Activated CD8-positive, alpha-beta T cell treated with anti-CD3 and anti-CD28 coated beads for 36 hours (primary cell): ENCODE measurements around the gene EFNA1. TPM values are rescaled to one million over a fixed set of nuclear protein-coding genes. Genes with fewer than 3 reads are reported as not detected.

Experiments
- ATAC-seq: fragments of 200-7000 bp; cut with Tn5 transposase; one replicate; pipeline ENCODE4 v1.10.0; 2021; ENCODE audit warnings: mild to moderate bottlenecking, moderate library complexity
- CTCF ChIA-PET: fragments of 350-600 bp; sonication (Branson Sonifier 250); formaldehyde crosslinking; loops from one replicate; lab custom pipeline; 2021; ENCODE audit warnings: antibody characterized with exemption; lab: Charles Lee
- POLR2A ChIA-PET: fragments of 350-600 bp; sonication (Branson Sonifier 250); formaldehyde crosslinking; loops from one replicate; lab custom pipeline; 2021; ENCODE audit warnings: antibody characterized with exemption; lab: Charles Lee
- DNase-seq: peaks from one replicate; pipeline ENCODE4 v3.0.0-alpha.2; 2020
- H3K27ac Mint-ChIP-seq: one replicate; pipeline ENCODE4 v1.8.0; 2021; ENCODE audit warnings: mild to moderate bottlenecking, mixed read lengths
- H3K27me3 Mint-ChIP-seq: one replicate; pipeline ENCODE4 v1.8.0; 2021; ENCODE audit warnings: mixed read lengths
- H3K36me3 Mint-ChIP-seq: one replicate; pipeline ENCODE4 v1.8.0; 2021; ENCODE audit warnings: low read depth, mixed read lengths
- H3K4me1 Mint-ChIP-seq: one replicate; pipeline ENCODE4 v1.8.0; 2021; ENCODE audit warnings: low read depth, mixed read lengths
- H3K4me3 Mint-ChIP-seq: one replicate; pipeline ENCODE4 v1.8.0; 2021; ENCODE audit warnings: mild to moderate bottlenecking, moderate library complexity, mixed read lengths
- H3K9me3 Mint-ChIP-seq: one replicate; pipeline ENCODE4 v1.8.0; 2021; ENCODE audit warnings: mixed read lengths
- intact Hi-C: fragments of 100-400 bp; cut with micrococcal nuclease; formaldehyde crosslinking; loops from one replicate; pipeline ENCODE4 v1.10.0; 2022
- total RNA-seq, 2 experiments: library from RNA; stranded (reverse); gene quantifications; one replicate each; pipeline ENCODE4 v1.2.3, GENCODE V29; 2021
- TF ChIP-seq, protein P1 (sequence below): fragments of 200-600 bp; IDR thresholded peaks from one replicate; pipeline ENCODE4 v1.8.0; 2022; ENCODE audit warnings: antibody characterized with exemption, mild to moderate bottlenecking

Gene EFNA1
- total RNA-seq, 2 experiments from 2014 or later = 0.59 to 0.60 TPM

DNA sequence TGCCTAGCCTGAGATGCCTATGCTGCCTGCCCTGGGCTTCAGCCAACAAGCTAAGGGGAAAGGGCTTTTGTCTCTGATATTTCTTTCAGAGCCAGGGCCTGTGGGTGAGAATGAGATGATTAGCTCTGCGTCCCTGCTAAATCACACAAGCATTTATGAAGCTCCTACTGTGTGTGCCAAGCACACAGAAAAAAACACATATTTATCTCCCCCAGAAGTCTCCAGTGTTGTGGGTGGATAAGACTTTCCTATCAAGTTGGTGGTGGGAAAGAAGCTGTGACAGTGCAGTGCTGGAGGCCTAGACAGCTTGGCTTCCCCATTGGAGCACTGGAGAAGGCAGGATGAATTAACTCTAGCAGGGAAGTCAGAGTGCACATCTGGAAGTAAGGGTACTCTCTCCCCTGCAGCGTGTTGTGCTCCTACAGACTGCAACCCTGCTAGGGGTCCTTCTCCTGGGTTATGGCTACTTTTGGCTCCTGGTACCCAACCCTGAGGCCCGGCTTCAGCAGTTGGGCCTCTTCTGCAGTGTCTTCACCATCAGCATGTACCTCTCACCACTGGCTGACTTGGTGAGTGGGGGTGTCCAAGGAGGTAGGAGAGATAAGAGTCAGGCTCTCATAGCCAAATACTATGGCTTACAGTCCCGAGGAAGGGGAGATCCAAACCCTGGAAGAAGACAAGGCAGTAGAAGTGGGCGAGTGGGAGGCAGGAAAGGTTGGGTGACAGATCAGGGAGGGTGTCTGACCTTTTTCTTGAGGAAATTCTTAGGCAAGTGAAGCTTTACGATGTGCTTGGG lies 9.7 kb downstream of the EFNA1 start:
- H3K4me3 Mint-ChIP-seq = peak overlapping the region; percentile 99
- peak overlapping the region; percentile 99 for H3K27ac Mint-ChIP-seq
- TF ChIP-seq, protein P1, sequence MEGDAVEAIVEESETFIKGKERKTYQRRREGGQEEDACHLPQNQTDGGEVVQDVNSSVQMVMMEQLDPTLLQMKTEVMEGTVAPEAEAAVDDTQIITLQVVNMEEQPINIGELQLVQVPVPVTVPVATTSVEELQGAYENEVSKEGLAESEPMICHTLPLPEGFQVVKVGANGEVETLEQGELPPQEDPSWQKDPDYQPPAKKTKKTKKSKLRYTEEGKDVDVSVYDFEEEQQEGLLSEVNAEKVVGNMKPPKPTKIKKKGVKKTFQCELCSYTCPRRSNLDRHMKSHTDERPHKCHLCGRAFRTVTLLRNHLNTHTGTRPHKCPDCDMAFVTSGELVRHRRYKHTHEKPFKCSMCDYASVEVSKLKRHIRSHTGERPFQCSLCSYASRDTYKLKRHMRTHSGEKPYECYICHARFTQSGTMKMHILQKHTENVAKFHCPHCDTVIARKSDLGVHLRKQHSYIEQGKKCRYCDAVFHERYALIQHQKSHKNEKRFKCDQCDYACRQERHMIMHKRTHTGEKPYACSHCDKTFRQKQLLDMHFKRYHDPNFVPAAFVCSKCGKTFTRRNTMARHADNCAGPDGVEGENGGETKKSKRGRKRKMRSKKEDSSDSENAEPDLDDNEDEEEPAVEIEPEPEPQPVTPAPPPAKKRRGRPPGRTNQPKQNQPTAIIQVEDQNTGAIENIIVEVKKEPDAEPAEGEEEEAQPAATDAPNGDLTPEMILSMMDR = no peak
- ATAC-seq = no peak
- intact Hi-C loops = no loop called here
- peaks cover 33% of the 10 kb centered on the region for H3K4me1 Mint-ChIP-seq
- no peaks in the 10 kb centered on the region for H3K27me3 Mint-ChIP-seq
- ChIA-PET CTCF (interaction anchor here (0.7 to 9.3 kb wide), 11 partner anchors 9 to 76 kb away, joined by 3 to 69 read pairs (median 5); partner anchors contain the start of genes KRTCAP2 and TRIM46), POLR2A (interaction anchor here (1.1 to 1.3 kb wide), 4 partner anchors 29 to 134 kb away, joined by 3 to 4 read pairs (median 3); partner anchors contain the start of gene KRTCAP2)
- peaks cover 32% of the 10 kb centered on the region for H3K36me3 Mint-ChIP-seq
- H3K9me3 Mint-ChIP-seq = no peaks in the 10 kb centered on the region
- no peak for DNase-seq

DNA sequence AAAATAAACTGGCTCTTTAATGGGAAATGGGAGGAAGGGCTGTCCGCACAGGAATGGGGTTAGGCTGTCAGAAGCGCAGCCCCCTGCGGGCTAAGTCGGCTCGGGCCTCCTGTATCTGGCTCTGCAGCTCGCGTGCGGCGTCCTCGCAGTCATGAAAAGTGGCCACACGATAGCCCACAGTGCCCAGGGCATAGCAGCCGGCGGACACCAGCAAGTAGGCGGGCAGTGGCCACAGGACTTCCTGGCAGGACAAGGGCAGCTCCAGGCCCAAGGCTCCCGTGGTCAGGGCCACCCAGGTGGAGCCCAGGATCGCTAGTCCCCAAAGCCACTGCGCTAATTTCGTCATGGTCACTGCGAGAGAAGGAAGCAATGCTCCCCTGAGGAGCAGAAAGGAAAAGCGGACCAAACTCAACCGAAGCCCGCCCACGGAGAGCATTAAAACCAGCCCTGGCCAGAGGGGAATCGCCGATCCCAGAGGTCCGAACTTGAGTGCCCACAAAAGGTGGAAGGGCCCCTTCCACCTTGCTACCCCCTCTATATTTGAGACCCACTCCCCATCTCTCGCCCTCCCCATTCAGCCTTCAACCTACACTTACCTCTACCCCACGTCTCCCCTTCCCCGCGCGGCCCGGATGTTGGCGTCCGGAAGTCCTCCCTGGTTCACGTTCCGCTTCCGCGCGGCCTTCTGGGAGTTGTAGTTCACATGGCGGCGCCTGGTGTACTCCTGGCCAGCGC lies 12.4 kb downstream of the EFNA1 start, which contains the start of gene DPM3:
TSS of gene DPM3 (minus strand) at position 637 of the 735 bp plus-strand sequence. CDS start at position 346, 291 bp downstream.
- H3K4me3 Mint-ChIP-seq = peak within 1 kb of the TSS; percentile 99
- ChIA-PET POLR2A (interaction anchor here (0.6 to 1.0 kb wide), 2 partner anchors 12 to 45 kb away, joined by 3 read pairs; no protein-coding TSS in a partner anchor), CTCF (interaction anchor here (0.6 to 9.3 kb wide), 3 partner anchors 10 to 87 kb away, joined by 3 to 69 read pairs (median 3); partner anchors contain the start of genes KRTCAP2 and TRIM46)
- TF ChIP-seq, protein P1 = no peak
- peak within 1 kb of the TSS; percentile 97 for H3K27ac Mint-ChIP-seq
- H3K9me3 Mint-ChIP-seq = no peaks in the 10 kb centered on the region
- peaks cover 32% of the 10 kb centered on the region for H3K36me3 Mint-ChIP-seq
- intact Hi-C loops = no loop called here
- DNase-seq (peak; percentile 95), ATAC-seq (peak; percentile 78)
- peaks cover 27% of the 10 kb centered on the region for H3K4me1 Mint-ChIP-seq
- no peaks in the 10 kb centered on the region for H3K27me3 Mint-ChIP-seq

DNA sequence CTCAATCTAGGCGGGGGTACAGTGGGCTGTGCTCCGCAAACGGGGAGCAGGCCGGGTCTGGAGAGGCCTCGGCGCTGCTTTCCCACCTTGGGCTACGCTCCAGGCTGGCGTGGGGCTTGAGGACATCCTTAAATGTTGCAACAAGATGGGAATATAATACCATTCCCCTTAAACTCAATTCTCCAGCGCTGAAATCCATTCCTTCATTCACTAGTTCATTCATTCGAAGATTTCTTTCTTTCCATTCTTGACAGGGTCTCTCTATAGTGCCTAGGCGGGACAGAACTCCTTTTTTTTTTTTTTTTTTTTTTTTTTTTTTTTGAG lies 12.9 kb downstream of the EFNA1 start:
- no peaks in the 10 kb centered on the region for H3K9me3 Mint-ChIP-seq
- TF ChIP-seq, protein P1 = no peak
- DNase-seq = no peak
- H3K4me3 Mint-ChIP-seq = peak overlapping the region; percentile 99
- POLR2A ChIA-PET = interaction anchor here (0.6 to 1.0 kb wide), 2 partner anchors 12 to 45 kb away, joined by 3 read pairs; no protein-coding TSS in a partner anchor
- H3K4me1 Mint-ChIP-seq = peaks cover 27% of the 10 kb centered on the region
- intact Hi-C loops = no loop called here
- no peaks in the 10 kb centered on the region for H3K27me3 Mint-ChIP-seq
- no peak for ATAC-seq
- CTCF ChIA-PET = interaction anchor here (9.3 kb wide), 1 partner anchor 34 kb away, joined by 69 read pairs; the partner anchor contains the start of genes KRTCAP2 and TRIM46
- H3K36me3 Mint-ChIP-seq = peaks cover 32% of the 10 kb centered on the region
- H3K27ac Mint-ChIP-seq = peak overlapping the region; percentile 97

DNA sequence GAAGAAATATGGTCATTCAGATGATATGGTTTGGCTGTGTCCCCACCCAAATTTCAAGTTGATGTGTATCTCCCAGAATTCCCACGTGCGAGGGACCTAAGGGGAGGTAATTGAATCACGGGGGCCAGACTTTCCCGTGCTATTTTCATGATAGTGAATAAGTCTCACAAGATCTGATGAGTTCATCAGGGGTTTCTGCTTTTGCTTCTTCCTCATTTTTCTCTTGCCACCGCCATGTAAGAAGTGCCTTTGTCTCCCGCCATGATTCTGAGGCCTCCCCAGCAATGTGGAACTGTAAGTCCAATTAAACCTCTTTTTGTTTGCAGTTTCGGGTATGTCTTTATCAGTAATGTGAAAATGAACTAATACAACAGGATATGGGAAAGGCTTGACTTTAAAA lies 14.1 kb downstream of the EFNA1 start:
- intact Hi-C loops = no loop called here
- Mint-ChIP-seq H3K4me3 (no peak overlapping the region), H3K4me1 (peaks cover 26% of the 10 kb centered on the region), H3K27ac (no peak overlapping the region), H3K27me3 (no peaks in the 10 kb centered on the region), H3K9me3 (no peaks in the 10 kb centered on the region), H3K36me3 (peaks cover 29% of the 10 kb centered on the region)
- TF ChIP-seq, protein P1 = no peak
- DNase-seq (no peak), ATAC-seq (no peak)
- POLR2A ChIA-PET = no interaction called here
- CTCF ChIA-PET = interaction anchor here (1.9 to 2.2 kb wide), 3 partner anchors 26 to 50 kb away, joined by 10 to 12 read pairs (median 11); partner anchors contain the start of gene KRTCAP2
